PC-3 (cell line): ENCODE data around the gene WDR62. TPM values are rescaled to one million over a fixed set of nuclear protein-coding genes. Genes with fewer than 3 reads are reported as not detected.

Experiments used
- ATAC-seq: fragments of 200-7000 bp; cut with Tn5 transposase; 2 replicates; pipeline ENCODE4 v1.9.1; 2020; ENCODE audit warnings: mild to moderate bottlenecking, moderate library complexity
- BruUV-seq: library from RNA; stranded (reverse); fragments of 400-500 nt; replicated peaks from 2 replicates; lab custom pipeline; 2021; lab: Mats Ljungman, UMichigan
- CTCF ChIA-PET: fragments of 300-600 bp; sonication (Branson Sonifier 250); formaldehyde crosslinking; loops from one replicate; lab custom pipeline; 2022; ENCODE audit warnings: antibody characterized with exemption; lab: Charles Lee
- POLR2A ChIA-PET: fragments of 300-600 bp; sonication (Branson Sonifier 250); formaldehyde crosslinking; loops from one replicate; lab custom pipeline; 2022; ENCODE audit warnings: antibody characterized with exemption; ENCODE audit not compliant: unreplicated experiment; lab: Charles Lee
- DNase-seq: peaks from one replicate; pipeline ENCODE4 v3.0.0-alpha.2; 2015
- H2AFZ ChIP-seq: fragments of 300-600 bp; sonication (generic); 2 replicates; pipeline ENCODE4 v1.6.0; 2016; ENCODE audit warnings: antibody characterized with exemption, low read length
- H3F3A ChIP-seq: fragments of 300-600 bp; sonication (generic); one replicate; pipeline ENCODE4 v1.6.0; 2017; ENCODE audit warnings: antibody characterized with exemption, low read length, control low read depth, mild to moderate bottlenecking; ENCODE audit not compliant: unreplicated experiment
- H3K27ac ChIP-seq: fragments of 300-600 bp; sonication (generic); 2 replicates; pipeline ENCODE4 v1.5.1; 2016; ENCODE audit warnings: mild to moderate bottlenecking, low read length
- H3K27me3 ChIP-seq: fragments of 300-600 bp; sonication (generic); 2 replicates; pipeline ENCODE4 v1.6.1; 2016; ENCODE audit warnings: low read length, mixed read lengths
- H3K36me3 ChIP-seq: fragments of 300-600 bp; sonication (generic); 2 replicates; pipeline ENCODE4 v1.6.1; 2016; ENCODE audit warnings: low read depth, mixed run types, low read length, mixed read lengths
- H3K4me1 ChIP-seq: fragments of 300-600 bp; sonication (generic); 2 replicates; pipeline ENCODE4 v1.5.1; 2016; ENCODE audit warnings: low read length; ENCODE audit not compliant: insufficient read depth
- H3K4me2 ChIP-seq: fragments of 300-600 bp; sonication (generic); 2 replicates; pipeline ENCODE4 v1.6.0; 2016; ENCODE audit warnings: low read length
- H3K4me3 ChIP-seq: fragments of 300-600 bp; sonication (generic); 2 replicates; pipeline ENCODE4 v1.5.1; 2016; ENCODE audit warnings: mild to moderate bottlenecking, low read length, mixed read lengths
- H3K79me2 ChIP-seq: fragments of 300-600 bp; sonication (generic); 2 replicates; pipeline ENCODE4 v1.6.1; 2017; ENCODE audit warnings: low read length, mixed read lengths
- H3K9ac ChIP-seq: fragments of 300-600 bp; sonication (generic); 2 replicates; pipeline ENCODE4 v1.6.0; 2016; ENCODE audit warnings: mild to moderate bottlenecking, low read length
- H3K9me2 ChIP-seq: fragments of 300-600 bp; sonication (generic); replicated peaks from 2 replicates; pipeline ENCODE4 v1.6.1; 2016; ENCODE audit warnings: mixed run types, low read length, mixed read lengths
- H3K9me3 ChIP-seq: fragments of 300-600 bp; sonication (generic); 2 replicates; pipeline ENCODE4 v1.6.1; 2016; ENCODE audit warnings: low read length, mixed read lengths
- H4K20me1 ChIP-seq: fragments of 300-600 bp; sonication (generic); 2 replicates; pipeline ENCODE4 v1.6.1; 2016; ENCODE audit warnings: low read length, mixed read lengths
- CTCF ChIP-seq: fragments of 300-600 bp; sonication (generic); conservative IDR thresholded peaks from 2 replicates; pipeline ENCODE4 v1.5.1; 2017; ENCODE audit warnings: antibody characterized with exemption, low read depth, mild to moderate bottlenecking, low read length
- EZH2 ChIP-seq: fragments of 300-600 bp; sonication (generic); IDR thresholded peaks from one replicate; pipeline ENCODE4 v1.6.1; 2017; ENCODE audit warnings: antibody characterized with exemption, mild to moderate bottlenecking, low read length; ENCODE audit not compliant: unreplicated experiment
- EZH2phosphoT487 ChIP-seq: fragments of 300-600 bp; sonication (generic); IDR thresholded peaks from 2 replicates; pipeline ENCODE4 v1.6.1; 2018; ENCODE audit warnings: mild to moderate bottlenecking, antibody characterized with exemption, low read length, borderline replicate concordance
- intact Hi-C: fragments of 100-400 bp; cut with micrococcal nuclease; formaldehyde crosslinking; loops from 2 replicates; pipeline ENCODE4 v1.9.0; 2023
- total RNA-seq: library from RNA; depleted of rRNA; stranded (reverse); fragments of >200 nt; gene quantifications from 2 replicates; pipeline ENCODE4 v1.2.3, GENCODE V29; 2014

Gene WDR62
- total RNA-seq, 1 experiment from 2014 or later: 13.9 TPM

GRCh38 chr19:36090910-36091695 is 36.4 kb downstream of the WDR62 start:
- Histone ChIP-seq H4K20me1 (no peaks in the 10 kb centered on the region), H3K9me3 (no peaks in the 10 kb centered on the region), H3K4me2 (no peak overlapping the region), H3K4me1 (no peaks in the 10 kb centered on the region), H3K36me3 (peaks cover 4% of the 10 kb centered on the region), H3K4me3 (no peak overlapping the region), H2AFZ (no peak overlapping the region), H3K27ac (no peak overlapping the region), H3K27me3 (no peaks in the 10 kb centered on the region), H3K9me2 (no peaks in the 10 kb centered on the region), H3K79me2 (no peaks in the 10 kb centered on the region), H3F3A (no peaks in the 10 kb centered on the region), H3K9ac (no peak overlapping the region)
- ATAC-seq (no peak), DNase-seq (no peak)
- intact Hi-C loops: no loop called here
- ChIA-PET POLR2A (no interaction called here), CTCF (no interaction called here)
- TF ChIP-seq CTCF (no peak), EZH2phosphoT487 (no peak), EZH2 (no peak)
- no TSS peak for BruUV-seq

GRCh38 chr19:36092566-36092965 is 37.9 kb downstream of the WDR62 start:
- no peak overlapping the region for H3K4me3 ChIP-seq

More at GRCh38 chr19:36092566-36092965, 37.9 kb downstream of the WDR62 start:
- no peak overlapping the region for H3K9ac ChIP-seq
- no peaks in the 10 kb centered on the region for H3K9me2 ChIP-seq
- intact Hi-C loops: no loop called here
- CTCF ChIA-PET: no interaction called here
- ATAC-seq (no peak), DNase-seq (no peak)
- no peak overlapping the region for H3K4me2 ChIP-seq
- H3K4me1 ChIP-seq: no peaks in the 10 kb centered on the region
- POLR2A ChIA-PET: no interaction called here
- no peak overlapping the region for H2AFZ ChIP-seq
- no peak for TF ChIP-seq CTCF
- TF ChIP-seq EZH2phosphoT487: no peak
- no peak for TF ChIP-seq EZH2
- no peaks in the 10 kb centered on the region for H3K9me3 ChIP-seq
- BruUV-seq: no TSS peak
- H3F3A ChIP-seq: no peaks in the 10 kb centered on the region
- no peaks in the 10 kb centered on the region for H3K79me2 ChIP-seq
- no peaks in the 10 kb centered on the region for H4K20me1 ChIP-seq
- H3K27me3 ChIP-seq: no peaks in the 10 kb centered on the region
- peaks cover 4% of the 10 kb centered on the region for H3K36me3 ChIP-seq
- H3K27ac ChIP-seq: no peak overlapping the region
